GM18909 (cell line): ENCODE measurements around the gene BST1.
"Not testable (repeated sequence)": the region's sequence is repeated elsewhere in the genome, so short reads cannot be mapped to it uniquely, and the experiment has no call there.

ENCODE experiments used
- ATAC-seq: cut with Tn5 transposase; IDR thresholded peaks from one replicate; pipeline ENCODE4 v1.9.1; 2021; ENCODE audit warnings: mild to moderate bottlenecking; ENCODE audit not compliant: unreplicated experiment, poor library complexity

Gene BST1

DNA sequence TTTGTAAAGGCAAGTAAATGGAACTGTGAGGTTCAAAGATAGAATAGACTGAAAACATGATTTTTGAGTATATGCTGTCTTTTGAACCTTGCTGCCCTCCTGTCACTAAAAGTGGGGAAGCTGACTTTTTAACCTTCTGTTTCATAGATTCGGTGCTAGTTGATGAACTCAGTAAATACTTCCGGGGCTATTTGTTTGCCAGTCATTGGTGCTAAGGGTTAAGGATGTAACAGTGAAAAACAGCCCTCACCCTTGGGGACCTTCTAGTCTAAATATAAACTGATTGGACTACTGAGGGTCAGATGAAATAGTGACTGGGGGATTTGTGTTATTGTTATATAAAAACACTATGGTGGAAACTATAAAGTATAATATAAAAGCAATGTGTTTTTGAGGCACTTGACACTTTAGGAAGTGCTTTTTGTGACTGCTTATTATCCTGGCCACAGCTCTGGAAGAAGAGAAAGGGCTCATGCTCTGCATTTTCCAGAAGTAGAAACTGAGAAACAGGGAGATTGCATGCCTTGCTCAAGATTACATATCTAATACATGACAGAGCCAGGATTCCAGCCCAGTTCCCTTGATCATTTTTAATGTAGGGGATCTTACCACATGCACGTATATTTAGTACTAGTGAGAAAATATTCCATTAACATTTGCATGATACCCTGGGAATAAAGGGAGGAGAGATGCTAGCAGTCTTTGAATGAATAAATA lies 3.9 kb downstream of the BST1 start:
- ATAC-seq: no peak

DNA sequence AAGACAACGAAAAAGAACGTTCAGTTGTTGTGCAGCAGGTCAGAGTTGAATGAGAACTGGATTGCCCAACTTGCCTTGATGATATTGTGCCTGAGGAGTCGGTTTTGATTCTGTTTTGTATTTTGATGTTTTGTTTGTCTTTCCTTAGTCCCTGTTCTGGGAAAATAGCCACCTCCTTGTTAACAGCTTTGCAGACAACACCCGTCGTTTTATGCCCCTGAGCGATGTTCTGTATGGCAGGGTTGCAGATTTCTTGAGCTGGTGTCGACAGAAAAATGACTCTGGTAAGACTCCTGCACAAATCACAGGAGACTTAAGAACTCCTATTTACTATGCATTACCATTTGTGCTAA lies 4.5 kb downstream of the BST1 start:
- ATAC-seq: no peak

DNA sequence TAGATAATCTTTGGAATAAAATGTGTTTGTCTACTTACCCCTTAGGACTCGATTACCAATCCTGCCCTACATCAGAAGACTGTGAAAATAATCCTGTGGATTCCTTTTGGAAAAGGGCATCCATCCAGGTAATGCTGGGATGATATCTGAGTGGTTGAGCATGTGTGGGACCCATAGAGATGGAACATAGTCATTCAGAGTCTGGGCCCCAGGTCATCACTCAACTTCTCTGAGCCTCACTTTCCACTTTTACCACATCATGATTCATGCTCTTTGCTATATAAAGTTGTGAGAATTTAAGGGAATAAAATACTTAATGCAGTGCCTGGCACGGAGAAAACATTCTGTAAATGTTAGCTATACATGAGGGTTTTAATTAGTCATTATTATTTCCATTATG lies 8.9 kb downstream of the BST1 start:
- ATAC-seq: no peak

DNA sequence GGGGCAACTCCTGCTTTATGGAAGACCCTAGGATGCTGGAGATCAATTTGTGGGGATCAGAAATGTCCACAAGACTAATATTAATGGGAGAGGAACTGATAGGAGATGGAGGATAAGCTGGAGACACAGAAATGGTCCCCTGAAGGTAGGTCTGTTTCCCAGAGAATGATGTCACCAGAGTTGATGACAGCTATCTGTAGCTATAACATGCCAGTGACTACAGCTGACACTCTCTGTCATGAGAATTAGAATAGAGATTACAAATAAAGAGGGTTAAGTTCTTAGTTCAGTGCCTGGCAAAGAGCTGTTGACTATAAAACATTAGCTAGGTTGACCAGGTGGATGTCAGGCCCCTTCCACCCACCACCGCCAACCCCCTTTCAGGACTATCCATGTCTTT lies 9.3 kb downstream of the BST1 start:
- no peak for ATAC-seq

DNA sequence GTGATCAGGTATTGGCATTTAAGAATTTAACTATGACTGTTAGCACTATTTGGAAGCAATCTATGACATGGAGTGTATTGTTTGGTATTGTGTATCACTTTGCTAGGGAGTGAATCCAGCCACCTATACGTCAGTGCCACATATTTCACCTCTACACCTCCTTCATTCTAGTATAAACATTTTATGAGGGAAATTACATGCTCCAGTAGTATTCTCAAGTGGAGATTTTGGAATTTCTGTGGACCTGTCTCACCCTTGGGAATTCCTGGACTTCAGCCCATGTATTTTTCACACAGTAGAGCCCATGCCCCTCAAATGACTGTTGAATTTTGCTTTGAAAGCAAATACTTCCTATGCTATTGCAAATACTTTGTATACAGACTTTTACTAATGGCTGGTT lies 11.3 kb downstream of the BST1 start:
- ATAC-seq: no peak

DNA sequence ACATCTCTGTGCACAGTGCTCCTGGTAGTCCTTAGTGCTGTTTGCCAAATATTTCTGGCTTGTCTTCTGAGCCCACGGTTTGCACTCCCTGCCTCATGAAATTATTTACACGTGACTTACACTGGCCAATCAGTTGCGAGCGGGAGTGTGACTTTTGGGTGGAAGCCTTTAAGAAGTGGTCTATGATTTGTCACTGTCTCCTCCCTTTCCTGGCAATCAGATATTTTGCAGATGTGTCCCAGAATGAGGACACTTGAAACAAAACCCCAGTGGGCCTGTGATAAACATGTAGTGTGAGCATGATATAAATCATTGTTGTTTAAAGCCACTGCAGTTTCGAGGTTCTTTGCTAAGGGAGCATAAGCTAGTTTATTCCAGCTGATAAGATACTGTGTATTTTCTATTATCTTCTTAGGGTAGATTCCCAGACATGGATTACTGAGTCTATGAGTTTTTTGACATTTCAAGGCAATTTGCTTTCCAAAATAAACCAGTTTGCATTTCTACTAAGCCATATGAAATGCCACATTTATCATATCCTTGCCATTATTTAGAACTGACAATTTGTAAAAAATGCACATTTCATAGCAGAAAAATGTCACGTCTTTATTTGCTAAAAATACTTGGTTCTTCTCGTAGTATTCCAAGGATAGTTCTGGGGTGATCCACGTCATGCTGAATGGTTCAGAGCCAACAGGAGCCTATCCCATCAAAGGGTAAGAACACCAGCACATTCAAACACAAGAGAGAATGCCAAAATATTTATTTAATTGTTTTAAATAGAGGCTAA lies 12.0 kb downstream of the BST1 start:
- ATAC-seq: no peak

DNA sequence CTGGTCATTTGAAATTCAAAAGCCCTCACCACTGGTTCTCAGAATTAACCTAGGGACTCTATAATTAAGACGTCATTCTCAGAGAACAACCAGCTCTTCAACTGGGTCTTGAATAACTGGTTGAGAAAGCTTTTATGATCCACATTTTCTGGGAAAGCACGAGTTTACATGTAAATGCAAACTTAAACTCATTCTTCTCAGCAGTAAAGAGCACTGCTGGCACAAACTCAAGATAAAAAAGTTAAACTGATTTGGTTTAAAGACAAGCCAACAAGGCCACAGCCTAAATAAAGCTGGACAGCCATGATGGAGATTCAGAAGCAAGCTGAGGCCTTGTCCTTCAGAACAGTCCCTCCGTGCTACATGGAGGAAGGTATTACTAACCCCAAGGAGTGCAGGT lies 13.2 kb downstream of the BST1 start:
- ATAC-seq: no peak

DNA sequence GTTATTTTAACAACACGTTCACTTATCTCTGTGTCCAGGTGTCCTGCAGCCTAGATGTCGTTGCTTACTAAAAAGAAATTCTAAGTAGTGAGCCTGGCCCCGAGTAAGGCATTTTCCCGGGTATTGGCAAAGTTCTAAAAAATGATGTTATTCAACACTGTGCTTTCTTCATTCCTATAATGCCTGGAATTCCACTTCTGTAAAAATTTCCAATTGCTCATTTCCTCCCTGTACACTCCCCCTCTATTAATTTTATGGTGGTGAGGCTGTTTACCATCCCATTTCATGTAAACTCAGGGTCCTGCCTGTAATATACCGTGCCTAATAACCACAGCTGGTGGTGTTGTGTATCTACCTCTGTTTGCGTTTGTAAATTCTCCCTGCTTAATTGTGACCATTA lies 14.2 kb downstream of the BST1 start:
- no peak for ATAC-seq

DNA sequence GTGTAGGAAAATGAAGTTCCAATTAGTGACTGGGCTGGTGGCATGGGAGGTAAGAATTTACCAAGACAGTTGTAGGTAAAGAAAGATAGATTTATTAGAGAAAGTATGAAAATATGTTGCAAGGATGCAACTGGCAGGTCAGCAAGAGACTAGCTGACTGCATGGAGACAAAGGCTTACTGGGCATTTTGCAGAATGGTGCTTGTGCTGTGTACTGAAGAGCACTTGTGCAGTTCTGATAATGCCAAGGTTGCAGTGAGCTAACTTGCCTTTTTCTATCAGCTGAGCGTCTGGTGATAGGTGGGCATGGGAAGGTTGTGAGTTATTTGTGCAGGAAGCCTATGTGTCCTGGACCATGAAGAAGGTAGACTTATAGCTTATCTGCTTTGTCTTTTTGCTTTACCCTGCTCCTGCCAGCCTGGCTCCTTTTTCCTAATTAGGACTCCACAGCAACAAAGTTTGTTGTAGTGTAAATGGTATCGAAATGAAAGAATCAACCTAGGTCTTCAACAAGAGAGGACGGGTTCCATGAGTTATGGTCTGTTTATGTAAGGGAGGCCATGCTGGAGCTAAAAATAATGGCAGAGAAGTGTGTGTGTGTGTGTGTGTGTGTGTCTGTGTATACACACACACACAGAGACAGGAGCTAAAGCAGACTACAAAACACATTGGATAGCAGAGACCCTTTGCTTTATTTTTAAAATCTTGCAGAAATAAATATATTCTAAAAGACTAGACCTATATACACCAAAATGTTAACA lies 15.0 kb downstream of the BST1 start:
- ATAC-seq: no peak

DNA sequence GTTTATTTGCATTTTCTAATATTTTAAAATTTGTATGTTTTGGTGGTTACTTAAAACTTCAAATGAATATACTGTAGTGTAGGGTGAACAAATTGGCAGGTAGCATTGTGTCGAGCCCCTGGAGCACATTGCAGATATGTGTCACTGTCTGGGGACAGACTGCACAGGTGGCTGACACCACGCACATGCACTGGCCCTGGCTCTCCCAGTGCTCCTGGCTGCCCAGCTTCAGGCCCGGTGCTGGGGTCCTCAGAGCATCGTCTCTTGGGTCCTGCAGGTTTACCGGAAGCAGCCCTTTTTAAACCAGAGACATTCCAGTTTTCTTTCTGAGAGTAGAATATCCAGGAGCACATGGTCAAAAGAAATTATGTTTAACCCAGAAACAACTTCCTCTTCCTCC lies 15.6 kb downstream of the BST1 start:
- ATAC-seq: no peak

DNA sequence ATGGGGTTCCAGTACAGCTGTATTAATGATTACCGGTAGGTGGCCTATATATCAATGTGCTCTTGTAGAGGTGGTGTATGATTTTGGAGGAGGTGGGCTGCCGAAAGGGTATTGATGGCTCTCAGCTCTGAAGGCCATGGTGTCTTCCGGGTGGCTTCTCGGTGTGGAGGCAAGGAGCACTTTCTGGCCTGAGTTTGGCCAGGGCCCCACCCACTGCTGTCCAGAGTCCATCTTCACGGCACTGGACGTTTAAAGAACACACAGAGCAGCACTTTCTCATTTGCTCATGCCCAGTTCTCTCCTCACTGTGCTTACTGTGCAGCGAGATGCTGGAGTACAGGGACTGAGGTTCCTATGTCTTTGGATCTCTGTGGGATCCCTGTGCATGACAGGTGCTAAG lies 16.1 kb downstream of the BST1 start:
- ATAC-seq: no peak

DNA sequence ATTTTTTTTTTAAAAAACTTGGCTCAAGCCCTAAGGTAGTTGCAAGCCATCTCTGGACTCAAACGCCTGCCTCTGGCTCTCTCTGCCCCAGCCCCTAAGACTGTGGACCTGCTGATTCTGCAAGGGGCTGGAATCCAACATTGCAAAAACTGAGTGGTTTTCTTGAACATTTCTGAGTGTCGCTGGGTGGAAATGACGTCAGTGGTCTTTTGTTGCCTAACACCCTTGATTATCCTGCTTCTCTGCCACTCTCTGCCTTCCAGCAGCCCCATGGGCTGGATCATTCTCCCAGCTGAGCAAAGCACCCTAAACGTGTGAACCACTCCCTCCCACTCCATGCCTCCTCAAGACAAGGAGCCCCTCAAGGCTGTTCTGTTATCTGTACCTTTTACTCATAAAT lies 16.6 kb downstream of the BST1 start:
- no peak for ATAC-seq

DNA sequence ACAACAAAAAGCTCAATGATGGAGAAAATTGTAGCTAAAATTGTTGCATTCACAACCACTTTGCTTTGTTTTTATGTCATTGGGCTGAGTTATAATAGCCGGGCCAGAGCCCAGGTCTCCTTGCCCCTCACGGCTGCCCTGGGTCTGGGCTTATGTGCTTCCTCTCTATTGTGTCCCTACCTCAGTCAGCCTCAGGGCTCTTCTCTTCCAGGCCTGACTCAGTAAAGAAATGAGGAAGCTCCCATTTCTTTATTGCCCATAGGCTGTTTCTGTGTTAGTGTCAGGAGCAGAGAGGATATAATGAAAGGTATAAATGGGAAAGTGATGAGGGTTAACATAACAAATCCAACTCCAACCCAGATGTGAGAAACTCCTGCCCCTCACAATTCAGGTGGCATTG lies 18.0 kb downstream of the BST1 start:
- no peak for ATAC-seq

DNA sequence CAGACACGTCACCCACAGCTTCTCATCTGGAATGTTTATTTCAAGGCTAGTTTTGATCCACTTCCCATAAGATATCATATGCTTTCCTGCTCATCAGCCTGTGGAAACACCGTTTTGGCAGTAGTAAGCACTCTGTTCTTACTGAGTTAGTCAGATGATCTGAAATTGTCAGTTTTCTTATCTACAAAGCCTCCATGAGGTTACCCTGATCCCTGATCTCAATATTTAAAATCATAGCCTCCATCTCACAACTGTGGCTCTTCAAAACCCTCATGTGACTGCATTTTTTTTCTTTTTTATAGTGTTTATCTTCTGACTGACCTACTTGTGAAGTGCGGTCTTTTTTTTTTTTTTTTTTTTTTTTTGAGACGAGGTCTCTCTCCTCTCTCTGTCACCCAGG lies 22.7 kb downstream of the BST1 start:
- no peak for ATAC-seq

DNA sequence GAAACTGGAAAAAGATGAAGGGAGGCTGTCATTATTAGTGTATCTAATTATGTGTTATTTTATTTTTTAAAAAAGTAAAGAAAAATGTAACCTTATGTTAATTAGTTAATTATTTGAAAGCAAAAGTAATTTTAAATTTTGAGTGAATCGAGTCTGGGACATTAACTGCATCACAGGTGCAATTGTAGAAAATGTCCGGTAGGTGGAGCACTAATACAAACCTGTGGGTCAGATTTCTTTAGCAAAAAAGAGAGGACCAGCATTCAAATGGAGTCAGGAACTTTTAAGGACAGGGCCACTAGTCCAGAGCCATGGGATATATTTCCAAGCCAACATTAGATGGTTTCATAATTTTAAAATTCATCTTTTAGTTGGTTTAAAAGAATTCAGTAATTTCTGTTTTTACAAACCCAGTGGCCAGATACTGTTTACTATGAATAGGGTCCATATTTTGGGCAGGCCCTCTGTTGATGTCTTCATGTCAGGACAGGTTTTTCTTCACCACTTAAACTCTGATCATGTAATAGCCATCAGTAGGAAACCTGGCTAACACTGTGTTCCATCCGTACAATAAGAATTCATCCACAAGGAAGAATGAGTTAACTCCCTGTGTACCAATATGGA lies 27.2 kb downstream of the BST1 start:
- ATAC-seq: peak; percentile 48

DNA sequence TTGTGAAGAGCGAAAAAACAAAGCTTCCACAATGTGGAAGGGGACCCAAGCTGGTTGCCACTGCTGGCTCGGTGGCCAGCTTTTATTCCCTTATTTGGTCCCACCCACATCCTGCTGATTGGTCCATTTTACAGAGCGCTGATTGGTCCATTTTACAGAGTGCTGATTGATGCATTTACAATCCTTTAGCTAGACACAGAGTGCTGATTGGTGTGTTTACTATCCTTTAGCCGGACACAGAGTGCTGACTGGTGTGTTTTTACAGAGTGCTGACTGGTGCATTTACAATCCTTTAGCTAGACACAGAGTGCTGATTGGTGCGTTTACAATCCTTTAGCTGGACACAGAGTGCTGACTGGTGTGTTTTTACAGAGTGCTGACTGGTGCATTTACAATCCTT lies 30.2 kb downstream of the BST1 start:
- ATAC-seq: not testable (repeated sequence)

DNA sequence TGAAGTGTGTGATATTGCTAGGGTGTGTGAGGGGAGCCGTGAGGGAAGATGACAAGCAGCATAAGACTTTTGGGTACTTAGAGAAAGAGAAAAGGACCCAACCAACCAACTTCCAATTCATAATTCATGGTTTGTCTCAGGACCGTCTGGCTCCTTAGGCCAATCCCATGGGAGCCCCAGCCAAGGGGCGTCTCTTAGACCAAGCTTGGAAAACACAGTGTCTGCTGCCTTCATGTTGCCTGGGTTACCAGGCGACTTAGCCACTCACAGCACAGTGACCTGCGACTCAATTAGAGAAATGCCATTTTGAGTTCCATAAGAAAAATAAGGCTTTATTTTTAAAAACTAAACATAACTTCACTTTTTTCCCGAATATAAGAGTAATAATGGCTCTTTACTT lies 32.7 kb downstream of the BST1 start:
- ATAC-seq: no peak

DNA sequence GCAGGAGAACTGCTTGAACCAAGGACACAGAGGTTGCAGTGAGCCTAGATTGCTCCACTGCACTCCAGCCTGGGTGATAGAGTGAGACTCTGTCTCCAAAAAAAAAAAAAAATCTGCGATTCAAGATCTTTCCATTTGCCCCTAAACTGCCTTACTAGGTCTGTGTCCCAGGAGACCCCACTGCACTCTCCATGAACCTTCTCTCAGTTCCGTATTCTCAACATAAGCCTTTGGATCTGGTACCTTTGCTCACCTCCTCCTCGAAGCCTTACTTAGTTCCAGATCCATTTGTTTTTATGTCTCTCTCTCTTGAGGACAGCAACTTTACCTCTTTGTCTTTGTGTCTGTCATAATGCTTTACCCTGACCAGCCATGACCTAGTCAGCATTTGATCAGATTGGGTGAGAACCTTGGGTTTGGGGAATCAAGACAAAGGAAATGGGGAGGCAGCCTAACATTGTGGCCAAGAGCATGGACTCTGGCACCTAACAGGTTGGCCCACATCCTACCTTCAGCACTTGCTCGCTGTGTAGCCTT lies 33.7 kb downstream of the BST1 start:
- no peak for ATAC-seq

DNA sequence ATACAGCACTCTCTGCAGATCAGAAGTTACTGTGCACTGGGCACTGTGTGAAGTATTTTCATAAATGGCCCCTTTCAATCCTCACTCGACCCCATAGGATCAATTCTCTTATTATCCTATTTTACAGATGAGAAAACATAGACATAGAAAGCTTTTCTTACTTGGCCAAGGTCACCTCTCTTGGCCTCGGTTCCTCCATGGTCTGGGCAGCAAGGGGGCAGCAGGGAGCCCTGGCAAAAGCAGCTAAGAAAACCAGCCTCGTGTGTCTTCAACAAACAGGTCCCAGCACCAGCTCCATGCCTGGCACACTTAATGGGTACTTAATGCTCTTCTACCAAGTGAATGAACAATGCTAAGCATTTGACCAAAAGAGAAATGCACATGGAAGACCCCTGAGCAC lies 34.4 kb downstream of the BST1 start:
- ATAC-seq: no peak

DNA sequence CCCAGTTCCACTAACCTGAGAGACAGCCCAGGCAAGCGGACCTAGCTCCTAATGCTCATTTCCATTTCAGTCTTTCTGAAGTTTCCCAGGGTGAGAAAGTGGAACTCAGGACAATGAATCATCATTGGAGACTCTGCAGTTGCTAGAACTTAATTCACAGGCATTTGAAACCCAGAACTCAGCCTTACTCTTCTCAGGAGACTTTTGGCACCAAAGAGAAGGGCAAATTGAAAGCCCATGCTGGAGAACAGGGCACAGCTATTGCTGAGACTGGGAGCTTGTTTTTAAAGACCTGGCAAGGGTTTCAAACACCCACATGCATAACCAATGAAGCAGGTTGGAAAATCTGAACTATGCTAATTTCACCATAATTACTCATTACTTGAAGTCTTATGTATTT lies 36.0 kb downstream of the BST1 start:
- no peak for ATAC-seq
